ENCODE data around the gene BIK.
"Not testable (repeated sequence)": the region's sequence is repeated elsewhere in the genome, so short reads cannot be mapped to it uniquely, and the experiment has no call there.

BIK gene

GRCh38 chr22:43110444-43110926, at the start of gene BIK:
BIK (plus strand) TSS chr22:43110750; CDS start chr22:43124023, 13,273 bp downstream.
- DNase-seq, result peak; percentile 41

GRCh38 chr22:43066134-43066533, 44.4 kb upstream of the BIK start:
- no peak for DNase-seq

- no peak for DNase-seq
Measured at GRCh38 chr22:43066844-43067385, 43.6 kb upstream of the BIK start.

GRCh38 chr22:43077121-43077877, 33.3 kb upstream of the BIK start:
- no peak for DNase-seq

- no peak for DNase-seq
Measured at GRCh38 chr22:43078522-43078921, 32.0 kb upstream of the BIK start.

GRCh38 chr22:43079742-43080141, 30.8 kb upstream of the BIK start:
- DNase-seq, result no peak

- no peak for DNase-seq
Measured at GRCh38 chr22:43080616-43081015, 29.9 kb upstream of the BIK start.

- DNase-seq, result no peak
Measured at GRCh38 chr22:43081968-43082367, 28.6 kb upstream of the BIK start.

- DNase-seq, result peak; percentile 7
Measured at GRCh38 chr22:43085658-43086606, 24.6 kb upstream of the BIK start.

- peak; percentile 28 for DNase-seq
Measured at GRCh38 chr22:43088627-43088983, 21.9 kb upstream of the BIK start.

GRCh38 chr22:43088984-43089717, 21.4 kb upstream of the BIK start, which contains the start of gene TTLL1:
TTLL1 (minus strand) TSS chr22:43089391; CDS start chr22:43075586, 13,805 bp downstream.
- DNase-seq, result peak; percentile 95

- peak; percentile 72 for DNase-seq
Measured at GRCh38 chr22:43090130-43090789, 20.3 kb upstream of the BIK start.

- no peak for DNase-seq
Measured at GRCh38 chr22:43092085-43092484, 18.5 kb upstream of the BIK start.

GRCh38 chr22:43094085-43094484, 16.5 kb upstream of the BIK start:
- DNase-seq, result no peak

- DNase-seq, result no peak
Measured at GRCh38 chr22:43094551-43094950, 16.0 kb upstream of the BIK start.

- DNase-seq, result no peak
Measured at GRCh38 chr22:43096420-43096819, 14.1 kb upstream of the BIK start.

- DNase-seq, result no peak
Measured at GRCh38 chr22:43098356-43098755, 12.2 kb upstream of the BIK start.

GRCh38 chr22:43099095-43099494, 11.5 kb upstream of the BIK start:
- DNase-seq, result no peak

- no peak for DNase-seq
Measured at GRCh38 chr22:43100225-43100624, 10.3 kb upstream of the BIK start.

GRCh38 chr22:43101306-43101705, 9.2 kb upstream of the BIK start:
- DNase-seq, result no peak

- peak; percentile 37 for DNase-seq
Measured at GRCh38 chr22:43104056-43104625, 6.4 kb upstream of the BIK start.

- not testable (repeated sequence) for DNase-seq
Measured at GRCh38 chr22:43104950-43105349, 5.6 kb upstream of the BIK start.
